ENCODE measurements around the gene ZNF23.
A peak's percentile ranks its signal among the peaks of the same experiment; 100 is the strongest.

Gene ZNF23

GRCh38 chr16:71442051-71442440 lies 20.0 kb downstream of the ZNF23 start, which contains the start of gene TLE7:
TLE7 (minus strand) TSS chr16:71442054; CDS start chr16:71433324, 8,730 bp downstream.
- peak within 1 kb of the TSS; percentile 14 for H2AK5ac ChIP-seq (ENCODE audit: low read depth, low read length)
- no peak within 1 kb of the TSS for H2BK5ac ChIP-seq (ENCODE audit: low read length)
- no peak within 1 kb of the TSS for H2BK12ac ChIP-seq (ENCODE audit: low read length)
- H3K14ac ChIP-seq (ENCODE audit: low read length): peak within 1 kb of the TSS; percentile 17
- peaks cover 1 to 4% of the 10 kb centered on the region in 2 donors for H3K36me3 ChIP-seq (replicated peaks in 1 of 2; ENCODE audit: control insufficient read depth in 2 of 2, insufficient read depth in 2 of 2, low read length in 2 of 2)
- H3K27me3 ChIP-seq (ENCODE audit: control insufficient read depth in 3 of 3, insufficient read depth in 3 of 3, low read depth in 1 of 3, low read length in 3 of 3): peaks cover 0 to 5% (median 0%) of the 10 kb centered on the region in 3 experiments
- H3K27ac ChIP-seq (replicated peaks; ENCODE audit: low read length): no peak within 1 kb of the TSS
- no peak within 1 kb of the TSS for H3K4me2 ChIP-seq (ENCODE audit: insufficient read depth, low read length, poor library complexity, severe bottlenecking)
- H2BK120ac ChIP-seq (ENCODE audit: low read depth, low read length): no peak within 1 kb of the TSS
- no peak within 1 kb of the TSS for H3K23ac ChIP-seq (ENCODE audit: low read depth, low read length, poor library complexity)
- no peak for DNase-seq (ENCODE audit: low spot score)
- no peak within 1 kb of the TSS for H4K91ac ChIP-seq (ENCODE audit: low read depth, low read length, poor library complexity)
- H3K9ac ChIP-seq (ENCODE audit: low read depth, low read length, poor library complexity): no peak within 1 kb of the TSS
- no CpG with 5 or more reads among the region's 13 CpGs for WGBS, 2 donors (ENCODE audit: extremely low coverage in 2 of 2, insufficient read length in 2 of 2, insufficient replicate concordance in 1 of 2)
- peaks cover 23 to 27% of the 10 kb centered on the region in 2 donors for H3K9me3 ChIP-seq (replicated peaks in 1 of 2; ENCODE audit: control insufficient read depth in 2 of 2, insufficient read depth in 1 of 2, low read depth in 1 of 2, low read length in 2 of 2)
- peak within 1 kb of the TSS in 1 of 2 donors; percentile 9 for H3K4me3 ChIP-seq (ENCODE audit: low read length in 2 of 2)
- H2BK15ac ChIP-seq (ENCODE audit: low read length): no peak within 1 kb of the TSS
- no peak within 1 kb of the TSS for H3K4ac ChIP-seq (ENCODE audit: low read length)
- no peak within 1 kb of the TSS for H3K18ac ChIP-seq (ENCODE audit: low read length)
- no peak within 1 kb of the TSS for H4K8ac ChIP-seq (ENCODE audit: low read depth, low read length)
- no peak within 1 kb of the TSS for H2AFZ ChIP-seq (ENCODE audit: low read length)
- H3K79me1 ChIP-seq (ENCODE audit: low read depth, low read length): peaks cover 3% of the 10 kb centered on the region
- H3K4me1 ChIP-seq (ENCODE audit: control insufficient read depth in 2 of 2, insufficient read depth in 1 of 2, low read depth in 1 of 2, low read length in 2 of 2): no peaks in the 10 kb centered on the region

GRCh38 chr16:71441348-71442050 lies 20.5 kb downstream of the ZNF23 start:
- peaks cover 17 to 24% of the 10 kb centered on the region in 2 donors for H3K9me3 ChIP-seq (replicated peaks in 1 of 2; ENCODE audit: control insufficient read depth in 2 of 2, insufficient read depth in 1 of 2, low read depth in 1 of 2, low read length in 2 of 2)
- DNase-seq (ENCODE audit: low spot score): no peak
- H3K4me3 ChIP-seq (ENCODE audit: low read length in 2 of 2): no peak overlapping the region

GRCh38 chr16:71440669-71441347 lies 21.2 kb downstream of the ZNF23 start:
- peaks cover 0 to 5% (median 0%) of the 10 kb centered on the region in 3 experiments for H3K27me3 ChIP-seq (ENCODE audit: control insufficient read depth in 3 of 3, insufficient read depth in 3 of 3, low read depth in 1 of 3, low read length in 3 of 3)
- H2AFZ ChIP-seq (ENCODE audit: low read length): no peak overlapping the region
- H3K36me3 ChIP-seq (replicated peaks in 1 of 2; ENCODE audit: control insufficient read depth in 2 of 2, insufficient read depth in 2 of 2, low read length in 2 of 2): no peaks in the 10 kb centered on the region
- H3K4ac ChIP-seq (ENCODE audit: low read length): no peak overlapping the region
- no peak overlapping the region for H3K27ac ChIP-seq (replicated peaks; ENCODE audit: low read length)
- no peak overlapping the region for H2BK12ac ChIP-seq (ENCODE audit: low read length)
- no peak overlapping the region for H2BK15ac ChIP-seq (ENCODE audit: low read length)
- no peak overlapping the region for H4K8ac ChIP-seq (ENCODE audit: low read depth, low read length)
- no peak overlapping the region for H4K91ac ChIP-seq (ENCODE audit: low read depth, low read length, poor library complexity)
- DNase-seq (ENCODE audit: low spot score): no peak
- WGBS, 2 donors (ENCODE audit: extremely low coverage in 2 of 2, insufficient read length in 2 of 2, insufficient replicate concordance in 1 of 2): no CpG with 5 or more reads among the region's 25 CpGs
- no peak overlapping the region for H2BK5ac ChIP-seq (ENCODE audit: low read length)
- H3K14ac ChIP-seq (ENCODE audit: low read length): peak overlapping the region; percentile 17
- H2AK5ac ChIP-seq (ENCODE audit: low read depth, low read length): peak overlapping the region; percentile 5
- H3K9me3 ChIP-seq (replicated peaks in 1 of 2; ENCODE audit: control insufficient read depth in 2 of 2, insufficient read depth in 1 of 2, low read depth in 1 of 2, low read length in 2 of 2): peaks cover 16 to 20% of the 10 kb centered on the region in 2 donors
- H2BK120ac ChIP-seq (ENCODE audit: low read depth, low read length): no peak overlapping the region
- H3K4me3 ChIP-seq (ENCODE audit: low read length in 2 of 2): no peak overlapping the region
- peaks cover 3% of the 10 kb centered on the region for H3K79me1 ChIP-seq (ENCODE audit: low read depth, low read length)
- no peak overlapping the region for H3K9ac ChIP-seq (ENCODE audit: low read depth, low read length, poor library complexity)
- H3K18ac ChIP-seq (ENCODE audit: low read length): peak overlapping the region; percentile 17
- H3K23ac ChIP-seq (ENCODE audit: low read depth, low read length, poor library complexity): no peak overlapping the region
- no peak overlapping the region for H3K4me2 ChIP-seq (ENCODE audit: insufficient read depth, low read length, poor library complexity, severe bottlenecking)
- H3K4me1 ChIP-seq (ENCODE audit: control insufficient read depth in 2 of 2, insufficient read depth in 1 of 2, low read depth in 1 of 2, low read length in 2 of 2): no peaks in the 10 kb centered on the region

More at GRCh38 chr16:71441348-71442050, 20.5 kb downstream of the ZNF23 start:
- WGBS, 2 donors (ENCODE audit: extremely low coverage in 2 of 2, insufficient read length in 2 of 2, insufficient replicate concordance in 1 of 2): no CpG with 5 or more reads among the region's 71 CpGs
- H3K23ac ChIP-seq (ENCODE audit: low read depth, low read length, poor library complexity): no peak overlapping the region
- peak overlapping the region; percentile 5 for H2AK5ac ChIP-seq (ENCODE audit: low read depth, low read length)
- H3K27me3 ChIP-seq (ENCODE audit: control insufficient read depth in 3 of 3, insufficient read depth in 3 of 3, low read depth in 1 of 3, low read length in 3 of 3): peaks cover 0 to 5% (median 0%) of the 10 kb centered on the region in 3 experiments
- H2BK120ac ChIP-seq (ENCODE audit: low read depth, low read length): no peak overlapping the region
- H4K91ac ChIP-seq (ENCODE audit: low read depth, low read length, poor library complexity): no peak overlapping the region
- no peaks in the 10 kb centered on the region for H3K36me3 ChIP-seq (replicated peaks in 1 of 2; ENCODE audit: control insufficient read depth in 2 of 2, insufficient read depth in 2 of 2, low read length in 2 of 2)
- no peak overlapping the region for H4K8ac ChIP-seq (ENCODE audit: low read depth, low read length)
- H3K79me1 ChIP-seq (ENCODE audit: low read depth, low read length): peaks cover 3% of the 10 kb centered on the region
- H3K4me1 ChIP-seq (ENCODE audit: control insufficient read depth in 2 of 2, insufficient read depth in 1 of 2, low read depth in 1 of 2, low read length in 2 of 2): no peaks in the 10 kb centered on the region
- H3K14ac ChIP-seq (ENCODE audit: low read length): no peak overlapping the region
- H3K9ac ChIP-seq (ENCODE audit: low read depth, low read length, poor library complexity): no peak overlapping the region
- no peak overlapping the region for H3K18ac ChIP-seq (ENCODE audit: low read length)
- no peak overlapping the region for H3K4me2 ChIP-seq (ENCODE audit: insufficient read depth, low read length, poor library complexity, severe bottlenecking)
- no peak overlapping the region for H2BK5ac ChIP-seq (ENCODE audit: low read length)
- H2BK12ac ChIP-seq (ENCODE audit: low read length): no peak overlapping the region
- no peak overlapping the region for H3K27ac ChIP-seq (replicated peaks; ENCODE audit: low read length)
- H3K4ac ChIP-seq (ENCODE audit: low read length): no peak overlapping the region
- H2AFZ ChIP-seq (ENCODE audit: low read length): no peak overlapping the region
- H2BK15ac ChIP-seq (ENCODE audit: low read length): no peak overlapping the region

- no peak overlapping the region for H3K9ac ChIP-seq (ENCODE audit: low read depth, low read length, poor library complexity)
- no peak overlapping the region for H4K91ac ChIP-seq (ENCODE audit: low read depth, low read length, poor library complexity)
- no peak overlapping the region for H2BK120ac ChIP-seq (ENCODE audit: low read depth, low read length)
- no peak overlapping the region for H2BK12ac ChIP-seq (ENCODE audit: low read length)
- H3K27me3 ChIP-seq (ENCODE audit: control insufficient read depth in 3 of 3, insufficient read depth in 3 of 3, low read depth in 1 of 3, low read length in 3 of 3): peaks cover 0 to 5% (median 0%) of the 10 kb centered on the region in 3 experiments
- DNase-seq (ENCODE audit: low spot score): no peak
- H3K27ac ChIP-seq (replicated peaks; ENCODE audit: low read length): no peak overlapping the region
- no peak overlapping the region for H2AFZ ChIP-seq (ENCODE audit: low read length)
- peaks cover 3% of the 10 kb centered on the region for H3K79me1 ChIP-seq (ENCODE audit: low read depth, low read length)
- H3K4me2 ChIP-seq (ENCODE audit: insufficient read depth, low read length, poor library complexity, severe bottlenecking): no peak overlapping the region
- H3K18ac ChIP-seq (ENCODE audit: low read length): no peak overlapping the region
- no peak overlapping the region for H2AK5ac ChIP-seq (ENCODE audit: low read depth, low read length)
- no peak overlapping the region for H3K14ac ChIP-seq (ENCODE audit: low read length)
- no peak overlapping the region for H3K4ac ChIP-seq (ENCODE audit: low read length)
- WGBS, 2 donors (ENCODE audit: extremely low coverage in 2 of 2, insufficient read length in 2 of 2, insufficient replicate concordance in 1 of 2): no CpG with 5 or more reads among the region's 3 CpGs
- no peaks in the 10 kb centered on the region for H3K4me1 ChIP-seq (ENCODE audit: control insufficient read depth in 2 of 2, insufficient read depth in 1 of 2, low read depth in 1 of 2, low read length in 2 of 2)
- peaks cover 9 to 15% of the 10 kb centered on the region in 2 donors for H3K9me3 ChIP-seq (replicated peaks in 1 of 2; ENCODE audit: control insufficient read depth in 2 of 2, insufficient read depth in 1 of 2, low read depth in 1 of 2, low read length in 2 of 2)
- no peak overlapping the region for H4K8ac ChIP-seq (ENCODE audit: low read depth, low read length)
- H3K36me3 ChIP-seq (replicated peaks in 1 of 2; ENCODE audit: control insufficient read depth in 2 of 2, insufficient read depth in 2 of 2, low read length in 2 of 2): no peaks in the 10 kb centered on the region
- H2BK5ac ChIP-seq (ENCODE audit: low read length): no peak overlapping the region
- no peak overlapping the region for H3K4me3 ChIP-seq (ENCODE audit: low read length in 2 of 2)
- no peak overlapping the region for H2BK15ac ChIP-seq (ENCODE audit: low read length)
- no peak overlapping the region for H3K23ac ChIP-seq (ENCODE audit: low read depth, low read length, poor library complexity)
Measured at GRCh38 chr16:71439523-71439922, 22.5 kb downstream of the ZNF23 start.

Data from neuronal stem cell (in vitro differentiated cells).